K562 (cell line): ENCODE measurements around the gene BMF. TPM values are rescaled to one million over a fixed set of nuclear protein-coding genes. Genes with fewer than 3 reads are reported as not detected.
A peak's percentile ranks its signal among the peaks of the same experiment; 100 is the strongest.

ENCODE experiments used
- ATF4 ChIP-seq: fragments of 450-650 bp; formaldehyde crosslinking; IDR thresholded peaks from 2 replicates; pipeline ENCODE4 v1.4.0; 2022; ENCODE audit warnings: mild to moderate bottlenecking, moderate library complexity
- CHAMP1 ChIP-seq: fragments of 450-650 bp; IDR thresholded peaks from 2 replicates; pipeline ENCODE4 v1.6.1; 2016; ENCODE audit warnings: mild to moderate bottlenecking
- CREM ChIP-seq: IDR thresholded peaks from 2 replicates; pipeline ENCODE4 v1.6.1; 2014; ENCODE audit warnings: antibody characterized with exemption, low read depth
- DEAF1 ChIP-seq: fragments of 450-650 bp; formaldehyde crosslinking; IDR thresholded peaks from 2 replicates; pipeline ENCODE4 v1.4.0; 2020; ENCODE audit warnings: mild to moderate bottlenecking, moderate library complexity
- GTF2F1 ChIP-seq: IDR thresholded peaks from 2 replicates; pipeline ENCODE4 v1.6.1; 2011; ENCODE audit warnings: low read depth, low read length, improper control_type of control experiment
- HDAC6 ChIP-seq: IDR thresholded peaks from 2 replicates; pipeline ENCODE4 v1.6.1; 2012; ENCODE audit warnings: low read depth, mild to moderate bottlenecking, control low read depth, inconsistent platforms, low read length, moderate library complexity
- HNRNPL ChIP-seq: fragments of 200-400 bp; formaldehyde crosslinking; IDR thresholded peaks from 2 replicates; pipeline ENCODE4 v1.6.1; 2017; ENCODE audit warnings: low read depth, mild to moderate bottlenecking, low read length
- KDM1A ChIP-seq, 2 experiments: fragments of 450-650 bp; IDR thresholded peaks; 2 replicates each; pipeline ENCODE4 v1.6.1; 2016; ENCODE audit warnings: mild to moderate bottlenecking in 2 of 2
- KLF6 ChIP-seq: fragments of 250-450 bp; sonication (Bioruptor Pico); IDR thresholded peaks from 2 replicates; pipeline ENCODE4 v1.4.0; 2020; ENCODE audit warnings: mild to moderate bottlenecking, moderate library complexity, borderline replicate concordance
- MLLT1 ChIP-seq, 2 experiments: fragments of 450-650 bp; IDR thresholded peaks; 2 replicates each; pipeline ENCODE4 v1.6.1; 2016
- NCOA1 ChIP-seq: fragments of 450-650 bp; IDR thresholded peaks from 2 replicates; pipeline ENCODE4 v1.6.1; 2016; ENCODE audit warnings: low read depth
- OTX1 ChIP-seq: fragments of 450-650 bp; formaldehyde crosslinking; IDR thresholded peaks from 2 replicates; pipeline ENCODE4 v1.4.0; 2022; ENCODE audit warnings: mild to moderate bottlenecking
- POLR2G ChIP-seq: fragments of 200-400 bp; formaldehyde crosslinking; IDR thresholded peaks from 2 replicates; pipeline ENCODE4 v1.6.1; 2017; ENCODE audit warnings: low read depth, mild to moderate bottlenecking, antibody characterized with exemption, low read length, moderate library complexity
- POLR3A ChIP-seq: IDR thresholded peaks from 2 replicates; pipeline ENCODE4 v1.6.1; 2011; ENCODE audit warnings: borderline replicate concordance, mild to moderate bottlenecking, moderate library complexity; ENCODE audit not compliant: insufficient read length, insufficient read depth; ENCODE audit errors: extremely low read depth
- SRSF9 ChIP-seq: fragments of 200-400 bp; formaldehyde crosslinking; IDR thresholded peaks from 2 replicates; pipeline ENCODE4 v1.6.1; 2017; ENCODE audit warnings: low read depth, low read length, borderline replicate concordance
- ZNF124 ChIP-seq: sonication (generic); formaldehyde crosslinking; IDR thresholded peaks from 2 replicates; pipeline ENCODE4 v1.8.1; 2022; ENCODE audit warnings: missing genetic modification reagents
- ZNF41 ChIP-seq: fragments of 250-450 bp; sonication (Bioruptor Pico); conservative IDR thresholded peaks from 2 replicates; pipeline ENCODE4 v1.4.0; 2020; ENCODE audit warnings: mild to moderate bottlenecking
- polyA plus RNA-seq, 8 experiments: library from polyadenylated mRNA; depleted of rRNA in 4 of 8; stranded (reverse) in 5 of 8; unstranded in 3 of 8; fragments of >200 nt; fragmentation: Nextera tagmentation in 2 of 8; fragmentation: Illumina TruSeq in 1 of 8; extraction: Ambion mirVana in 2 of 8; extraction: Trizol in 1 of 8; gene quantifications; 2 replicates each; pipeline versions ENCODE4 v1.2.1 to v1.2.3, GENCODE V29; 2011 to 2014; ENCODE audit warnings: inconsistent platforms in 1 of 8, missing spikeins in 1 of 8
- total RNA-seq, 7 experiments: library from RNA; depleted of rRNA in 6 of 7; stranded (reverse); fragments of >200 nt in 6 of 7; fragmentation: Illumina TruSeq in 2 of 7; extraction: Trizol in 2 of 7; gene quantifications; 2 replicates each; pipeline versions ENCODE4 v1.2.1 to v1.2.3, GENCODE V29; 2011 to 2021; ENCODE audit warnings: low replicate concordance in 1 of 7
- TF ChIP-seq, protein P1 (sequence below): fragments of 450-650 bp; IDR thresholded peaks from 2 replicates; pipeline ENCODE4 v1.6.1; 2018; ENCODE audit warnings: mild to moderate bottlenecking, low read depth; ENCODE audit not compliant: partially characterized antibody

Gene BMF
- total and polyA plus RNA-seq, 9 of the 15 experiments (the other 6 are each of a cell fraction or from before 2014, with no cell fraction given) = 0.25 to 0.91 (median 0.59) TPM; not detected in 2

DNA sequence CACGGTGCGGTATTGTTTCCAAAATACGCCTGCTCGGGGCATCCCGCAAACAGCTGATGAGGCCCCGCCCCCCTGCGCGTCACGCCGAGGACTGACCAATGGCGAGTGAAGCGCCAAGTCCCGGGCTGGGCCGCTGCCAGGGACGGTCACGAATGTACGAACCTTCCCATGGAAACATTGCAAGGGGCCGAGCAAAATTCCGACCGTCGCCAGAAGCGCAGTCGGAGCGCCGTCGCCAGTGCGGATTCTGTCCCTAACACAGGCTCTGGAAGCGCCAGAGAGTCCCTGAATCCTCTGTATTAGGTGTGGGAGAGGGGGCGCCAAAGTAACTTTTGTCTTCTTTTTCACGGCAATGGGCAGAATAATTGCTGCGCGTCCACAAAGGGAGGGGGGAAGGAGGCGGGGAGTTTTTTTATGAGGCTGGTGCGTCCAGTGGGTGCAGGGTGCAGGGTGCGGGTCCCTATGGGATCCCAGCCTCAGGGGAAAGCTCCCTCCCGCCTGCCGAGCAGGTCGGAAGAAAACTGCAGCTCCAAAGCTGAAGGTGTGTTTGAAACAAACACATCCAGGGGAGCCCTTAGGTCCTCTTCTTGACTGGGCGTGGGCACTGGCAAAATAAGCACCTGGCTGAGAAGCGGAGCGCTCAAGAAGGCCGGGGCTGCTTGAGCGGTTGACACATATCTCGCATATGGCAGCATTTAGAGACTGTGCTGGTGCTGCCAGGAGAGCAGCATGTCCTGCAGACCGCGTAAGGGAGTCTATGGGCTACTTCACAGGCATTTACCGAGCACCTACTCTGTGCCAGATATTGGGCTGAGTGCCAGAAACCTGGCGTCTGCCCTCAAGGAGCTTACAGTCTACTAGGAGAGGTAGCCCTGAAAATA, at the start of gene BMF (continued):
- peak; percentile 93 for TF ChIP-seq CHAMP1
- peak in 1 of 2 experiments; percentile 59; a peak in 1 of 4 replicates for TF ChIP-seq MLLT1 (IDR thresholded peaks at IDR 0.05)
- TF ChIP-seq DEAF1 = no peak
- no peak for TF ChIP-seq HNRNPL
- TF ChIP-seq NCOA1 = no peak; the same call in 1 of the 2 replicates
- no peak for TF ChIP-seq POLR3A
- TF ChIP-seq, protein P1, sequence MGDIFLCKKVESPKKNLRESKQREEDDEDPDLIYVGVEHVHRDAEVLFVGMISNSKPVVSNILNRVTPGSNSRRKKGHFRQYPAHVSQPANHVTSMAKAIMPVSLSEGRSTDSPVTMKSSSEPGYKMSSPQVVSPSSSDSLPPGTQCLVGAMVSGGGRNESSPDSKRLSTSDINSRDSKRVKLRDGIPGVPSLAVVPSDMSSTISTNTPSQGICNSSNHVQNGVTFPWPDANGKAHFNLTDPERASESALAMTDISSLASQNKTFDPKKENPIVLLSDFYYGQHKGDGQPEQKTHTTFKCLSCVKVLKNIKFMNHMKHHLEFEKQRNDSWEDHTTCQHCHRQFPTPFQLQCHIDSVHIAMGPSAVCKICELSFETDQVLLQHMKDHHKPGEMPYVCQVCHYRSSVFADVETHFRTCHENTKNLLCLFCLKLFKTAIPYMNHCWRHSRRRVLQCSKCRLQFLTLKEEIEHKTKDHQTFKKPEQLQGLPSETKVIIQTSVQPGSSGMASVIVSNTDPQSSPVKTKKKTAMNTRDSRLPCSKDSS = no peak
- no peak for TF ChIP-seq ZNF41 (CRISPR knock-in tag)
- no peak for TF ChIP-seq KLF6
- TF ChIP-seq CREM = peak; percentile 90
- TF ChIP-seq ATF4 = no peak
- peak; percentile 19; the same call in 1 of the 2 replicates for TF ChIP-seq POLR2G
- TF ChIP-seq HDAC6 = no peak
- no peak for TF ChIP-seq ZNF124 (CRISPR knock-in tag)
- no peak for TF ChIP-seq GTF2F1
- TF ChIP-seq KDM1A (IDR thresholded peaks at IDR 0.05) = no peak
- no peak for TF ChIP-seq OTX1 (CRISPR knock-in tag)
- no peak for TF ChIP-seq SRSF9
